PC-9 (cell line): Measurements from ENCODE around the gene TIAM2.

Experiments used
- EZH2 ChIP-seq: fragments of 200-600 bp; sonication (generic); IDR thresholded peaks from 2 replicates; pipeline ENCODE4 v1.8.0; 2017; ENCODE audit warnings: antibody characterized with exemption, low read depth
- TF ChIP-seq, protein P1 (sequence below): fragments of 200-600 bp; sonication (generic); conservative IDR thresholded peaks from 2 replicates; pipeline ENCODE4 v1.6.1; 2017; ENCODE audit warnings: mixed run types, antibody characterized with exemption, mild to moderate bottlenecking, moderate library complexity

DNA sequence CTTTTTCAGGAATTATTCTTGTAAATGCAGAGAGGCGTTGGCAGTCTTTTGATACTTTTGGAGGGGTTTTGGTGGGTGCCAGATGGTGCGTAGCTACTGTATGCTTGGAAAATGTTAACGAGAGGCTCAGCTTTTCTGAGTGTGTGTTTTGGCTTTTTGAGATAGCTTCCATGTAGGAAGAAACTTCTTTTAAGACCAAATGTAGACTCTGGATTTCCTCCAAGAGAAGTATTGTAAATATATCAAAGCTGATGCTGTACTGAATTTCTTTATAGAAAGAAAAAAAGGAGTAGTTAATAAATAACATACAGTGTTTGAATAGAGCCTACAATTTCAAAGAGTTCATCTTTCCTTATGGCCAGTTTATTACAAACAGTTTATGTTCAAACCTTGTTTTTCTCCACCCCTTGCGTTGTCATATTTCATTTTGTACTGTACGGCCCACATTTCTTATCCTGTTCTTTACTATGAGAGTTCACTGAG lies 16.7 kb downstream of the TIAM2 start:
- TF ChIP-seq, protein P1, sequence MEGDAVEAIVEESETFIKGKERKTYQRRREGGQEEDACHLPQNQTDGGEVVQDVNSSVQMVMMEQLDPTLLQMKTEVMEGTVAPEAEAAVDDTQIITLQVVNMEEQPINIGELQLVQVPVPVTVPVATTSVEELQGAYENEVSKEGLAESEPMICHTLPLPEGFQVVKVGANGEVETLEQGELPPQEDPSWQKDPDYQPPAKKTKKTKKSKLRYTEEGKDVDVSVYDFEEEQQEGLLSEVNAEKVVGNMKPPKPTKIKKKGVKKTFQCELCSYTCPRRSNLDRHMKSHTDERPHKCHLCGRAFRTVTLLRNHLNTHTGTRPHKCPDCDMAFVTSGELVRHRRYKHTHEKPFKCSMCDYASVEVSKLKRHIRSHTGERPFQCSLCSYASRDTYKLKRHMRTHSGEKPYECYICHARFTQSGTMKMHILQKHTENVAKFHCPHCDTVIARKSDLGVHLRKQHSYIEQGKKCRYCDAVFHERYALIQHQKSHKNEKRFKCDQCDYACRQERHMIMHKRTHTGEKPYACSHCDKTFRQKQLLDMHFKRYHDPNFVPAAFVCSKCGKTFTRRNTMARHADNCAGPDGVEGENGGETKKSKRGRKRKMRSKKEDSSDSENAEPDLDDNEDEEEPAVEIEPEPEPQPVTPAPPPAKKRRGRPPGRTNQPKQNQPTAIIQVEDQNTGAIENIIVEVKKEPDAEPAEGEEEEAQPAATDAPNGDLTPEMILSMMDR = no peak
- TF ChIP-seq EZH2 = no peak
